Type B pancreatic cell (in vitro differentiated cells): ENCODE results near the gene PTPRO. TPM values are rescaled to one million over a fixed set of nuclear protein-coding genes. Genes with fewer than 3 reads are reported as not detected.

ENCODE experiments used
- DNase-seq: peaks from one replicate; pipeline ENCODE4 v3.0.0; 2021; ENCODE audit warnings: mixed read lengths; ENCODE audit not compliant: unreplicated experiment; ENCODE audit errors: extremely low spot score
- H3K27ac Mint-ChIP-seq: 2 replicates; pipeline ENCODE4 v1.8.0; 2021; ENCODE audit warnings: mild to moderate bottlenecking, mixed read lengths
- H3K27me3 Mint-ChIP-seq: 2 replicates; pipeline ENCODE4 v1.8.0; 2021; ENCODE audit warnings: mixed read lengths
- H3K36me3 Mint-ChIP-seq: 2 replicates; pipeline ENCODE4 v1.8.0; 2021; ENCODE audit warnings: mixed read lengths
- H3K4me1 Mint-ChIP-seq: one replicate; pipeline ENCODE4 v1.8.0; 2021; ENCODE audit warnings: mixed read lengths; ENCODE audit not compliant: unreplicated experiment
- H3K4me3 Mint-ChIP-seq: 2 replicates; pipeline ENCODE4 v1.8.0; 2021; ENCODE audit warnings: mild to moderate bottlenecking, mixed read lengths
- H3K9me3 Mint-ChIP-seq: 2 replicates; pipeline ENCODE4 v1.8.0; 2021; ENCODE audit warnings: mixed read lengths
- CTCF ChIP-seq: fragments of 200-600 bp; sonication (generic); conservative IDR thresholded peaks from 2 replicates; pipeline ENCODE4 v1.5.0; 2021; ENCODE audit warnings: antibody characterized with exemption, mild to moderate bottlenecking
- total RNA-seq: library from RNA; stranded (reverse); gene quantifications from 2 replicates; pipeline ENCODE4 v1.2.1, GENCODE V29; 2021; ENCODE audit warnings: low replicate concordance

PTPRO gene
- total RNA-seq, 1 donor from 2014 or later = 7.8 TPM

GRCh38 chr12:15520844-15521243 lies 198.5 kb downstream of the PTPRO start:
- no peak for TF ChIP-seq CTCF
- no peak overlapping the region for H3K4me3 Mint-ChIP-seq
- no peak for DNase-seq
- H3K36me3 Mint-ChIP-seq = peaks cover 21% of the 10 kb centered on the region
- H3K9me3 Mint-ChIP-seq = peaks cover 11% of the 10 kb centered on the region
- no peak overlapping the region for H3K27ac Mint-ChIP-seq
- H3K4me1 Mint-ChIP-seq = no peaks in the 10 kb centered on the region
- peaks cover 20% of the 10 kb centered on the region for H3K27me3 Mint-ChIP-seq

- DNase-seq = no peak
- Mint-ChIP-seq H3K4me3 (no peak overlapping the region), H3K4me1 (no peaks in the 10 kb centered on the region), H3K27me3 (peaks cover 14% of the 10 kb centered on the region), H3K36me3 (peaks cover 23% of the 10 kb centered on the region), H3K9me3 (peaks cover 8% of the 10 kb centered on the region), H3K27ac (no peak overlapping the region)
- TF ChIP-seq CTCF = peak; percentile 82
Observed at GRCh38 chr12:15522574-15523187, 200.4 kb downstream of the PTPRO start.

GRCh38 chr12:15525441-15525840 lies 203.1 kb downstream of the PTPRO start:
- no peaks in the 10 kb centered on the region for H3K4me1 Mint-ChIP-seq
- no peak overlapping the region for H3K27ac Mint-ChIP-seq
- H3K36me3 Mint-ChIP-seq = peaks cover 32% of the 10 kb centered on the region
- H3K9me3 Mint-ChIP-seq = peaks cover 5% of the 10 kb centered on the region
- TF ChIP-seq CTCF = no peak
- DNase-seq = no peak
- H3K27me3 Mint-ChIP-seq = peaks cover 5% of the 10 kb centered on the region
- H3K4me3 Mint-ChIP-seq = no peak overlapping the region

GRCh38 chr12:15526033-15526432 lies 203.7 kb downstream of the PTPRO start:
- no peaks in the 10 kb centered on the region for H3K4me1 Mint-ChIP-seq

GRCh38 chr12:15527201-15528080 lies 205.1 kb downstream of the PTPRO start:
- Mint-ChIP-seq H3K4me1 (no peaks in the 10 kb centered on the region), H3K4me3 (no peak overlapping the region), H3K9me3 (peaks cover 5% of the 10 kb centered on the region), H3K36me3 (peaks cover 31% of the 10 kb centered on the region), H3K27ac (no peak overlapping the region), H3K27me3 (peaks cover 4% of the 10 kb centered on the region)
- peak; percentile 41 for TF ChIP-seq CTCF
- DNase-seq = no peak

More at GRCh38 chr12:15526033-15526432, 203.7 kb downstream of the PTPRO start:
- Mint-ChIP-seq H3K4me3 (peak overlapping the region; percentile 15), H3K9me3 (peaks cover 5% of the 10 kb centered on the region), H3K27ac (peak overlapping the region; percentile 82), H3K27me3 (peaks cover 5% of the 10 kb centered on the region), H3K36me3 (peaks cover 32% of the 10 kb centered on the region)
- DNase-seq = no peak
- no peak for TF ChIP-seq CTCF
